Neuronal stem cell (in vitro differentiated cells): ENCODE measurements around the gene AKAP5.

Experiments used
- DNase-seq: peaks from one replicate; pipeline ENCODE4 v3.0.0-alpha.2; 2013; ENCODE audit warnings: low spot score
- H2AFZ ChIP-seq: one replicate; pipeline ENCODE4 v1.6.1; 2013; ENCODE audit warnings: mild to moderate bottlenecking, low read length, inconsistent platforms
- H2AK5ac ChIP-seq: 2 replicates; pipeline ENCODE4 v1.6.1; 2013; ENCODE audit warnings: low read depth, mild to moderate bottlenecking, inconsistent platforms, low read length, moderate library complexity, mixed read lengths
- H2BK120ac ChIP-seq: 2 replicates; pipeline ENCODE4 v1.6.1; 2013; ENCODE audit warnings: low read depth, mild to moderate bottlenecking, inconsistent platforms, low read length, moderate library complexity, mixed read lengths
- H2BK12ac ChIP-seq: one replicate; pipeline ENCODE4 v1.6.1; 2013; ENCODE audit warnings: low read length, inconsistent platforms
- H2BK15ac ChIP-seq: 2 replicates; pipeline ENCODE4 v1.6.1; 2013; ENCODE audit warnings: mild to moderate bottlenecking, low read length, inconsistent platforms, mixed read lengths
- H2BK5ac ChIP-seq: one replicate; pipeline ENCODE4 v1.6.1; 2013; ENCODE audit warnings: inconsistent platforms, mild to moderate bottlenecking, low read length, moderate library complexity
- H3K14ac ChIP-seq: one replicate; pipeline ENCODE4 v1.6.1; 2013; ENCODE audit warnings: low read length, inconsistent platforms
- H3K18ac ChIP-seq: 2 replicates; pipeline ENCODE4 v1.6.1; 2013; ENCODE audit warnings: low read length, inconsistent platforms
- H3K23ac ChIP-seq: 2 replicates; pipeline ENCODE4 v1.6.1; 2013; ENCODE audit warnings: low read depth, mild to moderate bottlenecking, mixed read lengths, low read length, inconsistent platforms; ENCODE audit not compliant: poor library complexity
- H3K27ac ChIP-seq: replicated peaks from 3 replicates; pipeline ENCODE4 v1.5.1; 2013; ENCODE audit warnings: low read length, inconsistent platforms
- H3K27me3 ChIP-seq, 3 experiments: 2 replicates each; pipeline ENCODE4 v1.6.1; 2013; ENCODE audit warnings: low read length in 3 of 3, mild to moderate bottlenecking in 2 of 3, inconsistent platforms in 1 of 3, low read depth in 1 of 3, mixed read lengths in 1 of 3, moderate library complexity in 1 of 3; ENCODE audit not compliant: control insufficient read depth in 3 of 3, insufficient read depth in 3 of 3
- H3K36me3 ChIP-seq, 2 donors: replicated peaks in 1 of 2; 2 replicates each; pipeline ENCODE4 v1.6.1; 2013; ENCODE audit warnings: low read length in 2 of 2; ENCODE audit not compliant: control insufficient read depth in 2 of 2, insufficient read depth in 2 of 2
- H3K4ac ChIP-seq: 2 replicates; pipeline ENCODE4 v1.6.1; 2013; ENCODE audit warnings: inconsistent platforms, mild to moderate bottlenecking, low read length, moderate library complexity
- H3K4me1 ChIP-seq, 2 donors: 1 replicate in 1 of 2; 2 replicates in 1 of 2; pipeline ENCODE4 v1.6.1; 2013; ENCODE audit warnings: low read length in 2 of 2, low read depth in 1 of 2; ENCODE audit not compliant: control insufficient read depth in 2 of 2, insufficient read depth in 1 of 2
- H3K4me2 ChIP-seq: one replicate; pipeline ENCODE4 v1.6.1; 2013; ENCODE audit warnings: mild to moderate bottlenecking, low read length, inconsistent platforms; ENCODE audit not compliant: insufficient read depth, poor library complexity, severe bottlenecking
- H3K4me3 ChIP-seq, 2 donors: 2 replicates each; pipeline ENCODE4 v1.5.1; 2013; ENCODE audit warnings: low read length in 2 of 2, mild to moderate bottlenecking in 2 of 2, inconsistent platforms in 1 of 2, moderate library complexity in 1 of 2
- H3K79me1 ChIP-seq: one replicate; pipeline ENCODE4 v1.6.1; 2013; ENCODE audit warnings: low read depth, mild to moderate bottlenecking, inconsistent platforms, low read length, moderate library complexity
- H3K9ac ChIP-seq: one replicate; pipeline ENCODE4 v1.6.1; 2013; ENCODE audit warnings: mild to moderate bottlenecking, low read depth, low read length, inconsistent platforms; ENCODE audit not compliant: poor library complexity
- H3K9me3 ChIP-seq, 2 donors: replicated peaks in 1 of 2; 2 replicates each; pipeline versions ENCODE3 to v1.6.1; 2013; ENCODE audit warnings: low read length in 2 of 2, mild to moderate bottlenecking in 2 of 2, inconsistent platforms in 1 of 2, low read depth in 1 of 2, mixed read lengths in 1 of 2, moderate library complexity in 1 of 2; ENCODE audit not compliant: control insufficient read depth in 2 of 2, insufficient read depth in 1 of 2
- H4K8ac ChIP-seq: one replicate; pipeline ENCODE4 v1.6.1; 2013; ENCODE audit warnings: low read depth, mild to moderate bottlenecking, inconsistent platforms, low read length, moderate library complexity
- H4K91ac ChIP-seq: one replicate; pipeline ENCODE4 v1.6.1; 2013; ENCODE audit warnings: low read length, low read depth, mild to moderate bottlenecking, inconsistent platforms; ENCODE audit not compliant: poor library complexity
- WGBS, 2 donors: extraction: QIAGEN DNeasy Blood & Tissue Kit; methylation state at CpG; one replicate each; pipeline ENCODE4 v1.1.7; 2013; ENCODE audit warnings: missing lambda C conversion rate in 2 of 2, mixed read lengths in 1 of 2; ENCODE audit not compliant: insufficient read length in 2 of 2, insufficient replicate concordance in 1 of 2; ENCODE audit errors: extremely low coverage in 2 of 2; 5-methylcytosine and 5-hydroxymethylcytosine counted together

The AKAP5 gene

GRCh38 chr14:64503434-64504309, 38.4 kb downstream of the AKAP5 start, which contains the start of gene ZBTB25:
Gene ZBTB25 (minus strand): TSS chr14:64503838. CDS start chr14:64490533, 13,305 bp downstream.
- Histone ChIP-seq H2BK5ac (peak within 1 kb of the TSS; percentile 100), H3K4me3 (peak within 1 kb of the TSS; percentile 96 to 98), H3K9me3 (no peaks in the 10 kb centered on the region), H3K27me3 (no peaks in the 10 kb centered on the region), H3K23ac (peak within 1 kb of the TSS; percentile 99), H3K36me3 (peaks cover 0 to 9% of the 10 kb centered on the region in 2 donors), H2AFZ (peak within 1 kb of the TSS; percentile 98), H3K18ac (peak within 1 kb of the TSS; percentile 100), H3K79me1 (no peaks in the 10 kb centered on the region), H3K9ac (peak within 1 kb of the TSS; percentile 93), H4K8ac (no peak within 1 kb of the TSS), H3K4me2 (peak within 1 kb of the TSS; percentile 90), H3K14ac (peak within 1 kb of the TSS; percentile 94), H3K27ac (peak within 1 kb of the TSS; percentile 99), H2BK12ac (peak within 1 kb of the TSS; percentile 93), H3K4ac (peak within 1 kb of the TSS; percentile 97), H3K4me1 (peaks cover 9 to 23% of the 10 kb centered on the region in 2 donors), H2BK15ac (peak within 1 kb of the TSS; percentile 86), H2AK5ac (peak within 1 kb of the TSS; percentile 43), H4K91ac (peak within 1 kb of the TSS; percentile 99), H2BK120ac (peak within 1 kb of the TSS; percentile 99)
- no CpG with 5 or more reads among the region's 87 CpGs for WGBS, 2 donors
- peak; percentile 93 for DNase-seq

DNA sequence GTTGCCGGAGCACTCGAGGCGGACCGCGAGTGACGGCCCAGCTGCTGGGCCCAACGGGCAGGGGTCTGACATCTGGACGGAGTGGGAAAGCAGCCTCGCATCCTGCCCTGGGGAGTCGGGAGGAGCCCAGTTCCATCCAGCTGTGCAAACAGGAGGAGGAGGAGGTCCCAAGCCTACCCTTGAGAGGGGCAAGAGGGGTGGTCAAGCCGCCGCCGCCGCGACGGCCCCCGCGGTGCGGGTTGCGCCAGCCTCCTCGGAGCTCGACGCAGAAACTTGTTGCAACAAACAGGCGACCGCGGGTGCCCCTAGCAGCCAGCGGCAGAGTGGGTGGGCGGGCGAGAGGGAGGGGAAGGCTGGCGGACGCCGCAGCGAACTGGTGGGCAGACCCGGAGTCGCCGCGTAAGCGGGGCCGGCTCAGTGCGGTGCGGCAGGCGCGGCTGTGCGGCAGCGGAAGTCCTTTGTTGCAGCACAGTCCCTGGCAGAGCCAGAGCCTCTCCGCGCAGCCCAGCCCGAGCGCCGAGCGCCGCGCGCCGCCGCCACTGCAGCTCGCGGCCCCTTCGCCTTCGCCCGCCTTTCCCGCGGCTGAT, 39.1 kb downstream of the AKAP5 start, which contains the start of gene ZBTB1:
ZBTB1 (plus strand) TSS at position 461 of the 587 bp plus-strand sequence. CDS start 16,735 bp downstream, outside the sequence.
- peaks cover 9 to 23% of the 10 kb centered on the region in 2 donors for H3K4me1 ChIP-seq
- peak within 1 kb of the TSS; percentile 58 for H3K14ac ChIP-seq
- peak within 1 kb of the TSS; percentile 90 for H3K4me2 ChIP-seq
- no CpG with 5 or more reads among the region's 63 CpGs for WGBS, 2 donors
- no peak within 1 kb of the TSS for H4K8ac ChIP-seq
- H3K9ac ChIP-seq: peak within 1 kb of the TSS; percentile 93
- peak within 1 kb of the TSS; percentile 96 to 98 for H3K4me3 ChIP-seq
- H2AK5ac ChIP-seq: peak within 1 kb of the TSS; percentile 43
- peaks cover 0 to 2% of the 10 kb centered on the region in 2 donors for H3K36me3 ChIP-seq
- H4K91ac ChIP-seq: peak within 1 kb of the TSS; percentile 99
- peak within 1 kb of the TSS; percentile 30 for H2BK12ac ChIP-seq
- no peaks in the 10 kb centered on the region for H3K79me1 ChIP-seq
- no peaks in the 10 kb centered on the region for H3K9me3 ChIP-seq
- H2BK120ac ChIP-seq: peak within 1 kb of the TSS; percentile 99
- peak within 1 kb of the TSS; percentile 100 for H3K18ac ChIP-seq
- H2BK5ac ChIP-seq: peak within 1 kb of the TSS; percentile 100
- DNase-seq: peak; percentile 84
- peak within 1 kb of the TSS; percentile 97 for H3K4ac ChIP-seq
- H3K27me3 ChIP-seq: no peaks in the 10 kb centered on the region
- peak within 1 kb of the TSS; percentile 99 for H3K23ac ChIP-seq
- peak within 1 kb of the TSS; percentile 98 for H2AFZ ChIP-seq
- H2BK15ac ChIP-seq: peak within 1 kb of the TSS; percentile 86
- H3K27ac ChIP-seq: peak within 1 kb of the TSS; percentile 99

DNA sequence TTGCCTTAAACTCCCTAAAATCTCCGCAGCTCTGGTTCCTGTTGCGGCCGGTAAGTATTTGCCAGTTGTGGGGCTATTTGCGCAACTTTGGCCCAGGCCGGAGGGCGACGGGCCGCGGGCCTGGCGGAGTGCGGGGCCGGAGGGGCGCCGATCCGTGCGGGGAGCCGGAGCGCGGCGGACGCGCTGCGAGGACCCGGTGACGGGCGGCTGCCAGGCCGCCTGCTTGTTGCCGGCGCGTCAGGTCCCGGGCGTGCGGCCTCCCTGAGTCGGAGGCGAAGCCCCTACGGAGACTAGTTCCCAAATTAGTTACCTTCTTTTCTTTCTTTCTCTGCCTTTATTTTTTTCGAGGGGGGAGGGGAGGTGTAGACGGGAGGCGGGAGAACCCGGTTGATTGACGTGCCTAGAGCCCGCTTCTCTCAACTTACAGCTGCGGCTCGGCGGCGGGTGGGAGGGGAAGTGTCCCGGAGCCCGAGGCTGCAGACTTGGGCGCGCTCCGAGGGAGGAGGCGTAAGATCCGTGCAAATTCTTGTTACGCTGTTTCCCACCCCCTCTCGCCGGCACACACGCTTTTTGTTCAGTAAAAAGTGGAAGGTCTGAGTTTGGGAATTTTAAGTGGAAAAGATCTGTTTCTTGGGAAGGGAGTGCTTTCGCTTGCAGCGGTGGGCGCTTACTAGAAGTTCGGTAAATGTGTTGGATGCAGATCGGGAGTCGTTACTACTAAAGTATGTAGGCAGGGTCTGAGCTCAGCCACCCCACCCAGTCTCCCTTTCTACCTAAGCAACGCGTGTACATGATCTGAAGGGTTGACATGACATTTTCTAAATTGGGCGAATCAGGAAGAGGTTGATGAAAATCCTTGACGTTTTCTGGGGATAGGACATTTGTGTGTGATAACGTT, 39.8 kb downstream of the AKAP5 start:
- Histone ChIP-seq H3K4me1 (peaks cover 9 to 23% of the 10 kb centered on the region in 2 donors), H2BK15ac (peak overlapping the region; percentile 52), H3K18ac (peak overlapping the region; percentile 100)

More for the DNA sequence above, 39.8 kb downstream of the AKAP5 start:
- Histone ChIP-seq H4K8ac (no peak overlapping the region), H3K14ac (peak overlapping the region; percentile 58), H4K91ac (no peak overlapping the region), H3K9ac (peak overlapping the region; percentile 93), H2AFZ (peak overlapping the region; percentile 98), H3K9me3 (no peaks in the 10 kb centered on the region), H3K79me1 (no peaks in the 10 kb centered on the region), H2BK5ac (peak overlapping the region; percentile 100), H2AK5ac (peak overlapping the region; percentile 43), H3K4me2 (peak overlapping the region; percentile 90), H3K23ac (peak overlapping the region; percentile 99), H2BK12ac (peak overlapping the region; percentile 30), H3K27ac (peak overlapping the region; percentile 99), H3K4ac (peak overlapping the region; percentile 97), H3K36me3 (peaks cover 0 to 2% of the 10 kb centered on the region in 2 donors), H2BK120ac (peak overlapping the region; percentile 93), H3K4me3 (peak overlapping the region; percentile 96 to 98), H3K27me3 (no peaks in the 10 kb centered on the region)
- no CpG with 5 or more reads among the region's 68 CpGs for WGBS, 2 donors
- peak; percentile 81 for DNase-seq
